CD4-positive, alpha-beta memory T cell (primary cell): Measurements from ENCODE around the gene AKAP7. TPM values are rescaled to one million over a fixed set of nuclear protein-coding genes. Genes with fewer than 3 reads are reported as not detected.
"Not testable (repeated sequence)": the region's sequence is repeated elsewhere in the genome, so short reads cannot be mapped to it uniquely, and the experiment has no call there.

Source experiments
- CTCF ChIA-PET: fragments of 350-600 bp; sonication (Branson Sonifier 250); formaldehyde crosslinking; loops from one replicate; lab custom pipeline; 2021; ENCODE audit warnings: inconsistent platforms; ENCODE audit not compliant: partially characterized antibody; lab: Charles Lee
- POLR2A ChIA-PET: fragments of 350-600 bp; sonication (Branson Sonifier 250); formaldehyde crosslinking; loops from one replicate; lab custom pipeline; 2021; ENCODE audit not compliant: partially characterized antibody; lab: Charles Lee
- DNase-seq, 5 donors: peaks; one replicate each; pipeline versions ENCODE4 v3.0.0 to v3.0.0-alpha.2; 2020 to 2022; ENCODE audit warnings: mixed read lengths in 1 of 5
- H3K27ac ChIP-seq: one replicate; pipeline ENCODE4 v1.7.0; 2013; ENCODE audit warnings: low read depth, low read length
- H3K27me3 ChIP-seq: 2 replicates; pipeline ENCODE4 v1.7.0; 2013; ENCODE audit warnings: mild to moderate bottlenecking, low read length, moderate library complexity; ENCODE audit not compliant: insufficient read depth
- H3K36me3 ChIP-seq: 2 replicates; pipeline ENCODE4 v1.7.0; 2013; ENCODE audit warnings: mild to moderate bottlenecking, low read length, moderate library complexity; ENCODE audit not compliant: insufficient read depth
- H3K4me1 ChIP-seq: 2 replicates; pipeline ENCODE4 v1.7.0; 2013; ENCODE audit warnings: mild to moderate bottlenecking, low read length, moderate library complexity; ENCODE audit not compliant: insufficient read depth
- H3K4me3 ChIP-seq, 2 donors: one replicate each; pipeline ENCODE4 v1.7.0; 2013; ENCODE audit warnings: low read length in 2 of 2, mild to moderate bottlenecking in 1 of 2
- H3K9me3 ChIP-seq, 2 donors: one replicate each; pipeline ENCODE4 v1.7.0; 2013; ENCODE audit warnings: low read length in 2 of 2, control low read depth in 1 of 2; ENCODE audit not compliant: control insufficient read depth in 1 of 2
- H3K27ac Mint-ChIP-seq, 7 donors: one replicate each; pipeline ENCODE4 v1.8.0; 2020 to 2021; ENCODE audit warnings: mixed read lengths in 7 of 7, mild to moderate bottlenecking in 6 of 7, inconsistent platforms in 3 of 7, moderate library complexity in 3 of 7
- H3K27me3 Mint-ChIP-seq, 2 donors: one replicate each; pipeline ENCODE4 v1.8.0; 2020 to 2021; ENCODE audit warnings: mixed read lengths in 2 of 2
- H3K36me3 Mint-ChIP-seq, 2 donors: one replicate each; pipeline ENCODE4 v1.8.0; 2020 to 2021; ENCODE audit warnings: mixed read lengths in 2 of 2, inconsistent platforms in 1 of 2, mild to moderate bottlenecking in 1 of 2
- H3K4me1 Mint-ChIP-seq, 4 donors: one replicate each; pipeline ENCODE4 v1.8.0; 2020 to 2021; ENCODE audit warnings: mixed read lengths in 4 of 4, mild to moderate bottlenecking in 1 of 4
- H3K4me3 Mint-ChIP-seq, 8 donors: one replicate each; pipeline ENCODE4 v1.8.0; 2020 to 2021; ENCODE audit warnings: mixed read lengths in 8 of 8, mild to moderate bottlenecking in 7 of 8, moderate library complexity in 6 of 8, inconsistent platforms in 3 of 8
- H3K9me3 Mint-ChIP-seq, 8 donors: one replicate each; pipeline ENCODE4 v1.8.0; 2020 to 2021; ENCODE audit warnings: mixed read lengths in 8 of 8, mild to moderate bottlenecking in 5 of 8, inconsistent platforms in 3 of 8, moderate library complexity in 1 of 8
- intact Hi-C: fragments of 100-400 bp; cut with micrococcal nuclease; formaldehyde crosslinking; loops from one replicate; pipeline ENCODE4 v1.15.1; 2023
- polyA plus RNA-seq, 2 donors: library from polyadenylated mRNA; unstranded; fragments of 300-500 nt; fragmentation: Illumina TruSeq; gene quantifications; one replicate each; pipeline ENCODE4 v1.2.3, GENCODE V29; 2021
- total RNA-seq, 2 experiments: library from RNA; stranded (reverse); gene quantifications; one replicate each; pipeline ENCODE4 v1.2.3, GENCODE V29; 2021

Gene AKAP7
- total and polyA plus RNA-seq, 4 experiments from 2014 or later, result 14.5 to 19.0 (median 15.8) TPM

GRCh38 chr6:131293472-131293911 is 158.2 kb downstream of the AKAP7 start:
- Mint-ChIP-seq H3K4me3 (no peak overlapping the region), H3K27ac (peak overlapping the region in 2 of 7 donors; percentile 22 to 53), H3K4me1 (peaks cover 16 to 21% (median 18%) of the 10 kb centered on the region in 4 donors), H3K9me3 (peaks cover 0 to 2% (median 0%) of the 10 kb centered on the region in 8 donors), H3K36me3 (peaks cover 0 to 10% of the 10 kb centered on the region in 2 donors), H3K27me3 (no peaks in the 10 kb centered on the region)
- DNase-seq, result no peak
- H3K27me3 ChIP-seq, result no peaks in the 10 kb centered on the region
- peaks cover 17% of the 10 kb centered on the region for H3K4me1 ChIP-seq
- ChIA-PET CTCF (interaction anchor here (1.6 kb wide), 1 partner anchor 12 kb away, joined by 5 read pairs; no protein-coding TSS in a partner anchor), POLR2A (interaction anchor here (0.9 to 2.0 kb wide), 2 partner anchors 12 to 94 kb away, joined by 3 to 6 read pairs; no protein-coding TSS in a partner anchor)
- no peak overlapping the region for H3K27ac ChIP-seq
- intact Hi-C loops, result no loop called here
- H3K9me3 ChIP-seq, result no peaks in the 10 kb centered on the region
- H3K4me3 ChIP-seq, result no peak overlapping the region
- H3K36me3 ChIP-seq, result no peaks in the 10 kb centered on the region

GRCh38 chr6:131295081-131295480 is 159.8 kb downstream of the AKAP7 start:
- CTCF ChIA-PET, result no interaction called here
- no peaks in the 10 kb centered on the region for H3K9me3 ChIP-seq
- H3K4me3 ChIP-seq, result no peak overlapping the region
- peaks cover 17% of the 10 kb centered on the region for H3K4me1 ChIP-seq
- POLR2A ChIA-PET, result no interaction called here
- intact Hi-C loops, result no loop called here
- H3K36me3 ChIP-seq, result no peaks in the 10 kb centered on the region
- peaks cover 0 to 7% of the 10 kb centered on the region in 2 donors for H3K36me3 Mint-ChIP-seq
- H3K27ac Mint-ChIP-seq, result peak overlapping the region in 2 of 7 donors; percentile 43 to 52
- DNase-seq, result no peak
- peaks cover 0 to 2% (median 0%) of the 10 kb centered on the region in 8 donors for H3K9me3 Mint-ChIP-seq
- H3K4me1 Mint-ChIP-seq, result peaks cover 16 to 21% (median 18%) of the 10 kb centered on the region in 4 donors
- H3K27ac ChIP-seq, result no peak overlapping the region
- no peaks in the 10 kb centered on the region for H3K27me3 ChIP-seq
- no peaks in the 10 kb centered on the region for H3K27me3 Mint-ChIP-seq
- no peak overlapping the region for H3K4me3 Mint-ChIP-seq

GRCh38 chr6:131300826-131301225 is 165.6 kb downstream of the AKAP7 start:
- H3K4me1 ChIP-seq, H3K9me3 ChIP-seq, H3K27me3 Mint-ChIP-seq, H3K4me3 ChIP-seq, H3K4me3 Mint-ChIP-seq, H3K27ac ChIP-seq, H3K9me3 Mint-ChIP-seq, H3K36me3 Mint-ChIP-seq, DNase-seq, H3K36me3 ChIP-seq, POLR2A ChIA-PET, H3K27me3 ChIP-seq, intact Hi-C loops, CTCF ChIA-PET: not testable (repeated sequence)
- Mint-ChIP-seq H3K4me1 (peaks cover 7 to 15% (median 11%) of the 10 kb centered on the region in 4 donors), H3K27ac (peak overlapping the region in 4 of 7 donors; percentile 5 to 49 (median 28))

GRCh38 chr6:131303338-131303930 is 168.2 kb downstream of the AKAP7 start:
- Histone ChIP-seq H3K4me3 (no peak overlapping the region), H3K27ac (no peak overlapping the region), H3K4me1 (no peaks in the 10 kb centered on the region), H3K27me3 (no peaks in the 10 kb centered on the region), H3K9me3 (no peaks in the 10 kb centered on the region), H3K36me3 (no peaks in the 10 kb centered on the region)
- ChIA-PET CTCF (interaction anchor here (1.1 kb wide), 1 partner anchor 120 kb away, joined by 6 read pairs; no protein-coding TSS in a partner anchor), POLR2A (no interaction called here)
- Mint-ChIP-seq H3K4me1 (peaks cover 6 to 12% (median 11%) of the 10 kb centered on the region in 4 donors), H3K9me3 (no peaks in the 10 kb centered on the region), H3K4me3 (no peak overlapping the region), H3K36me3 (peaks cover 0 to 2% of the 10 kb centered on the region in 2 donors), H3K27ac (peak overlapping the region in 3 of 7 donors; percentile 33 to 56 (median 38)), H3K27me3 (no peaks in the 10 kb centered on the region)
- no peak for DNase-seq
- intact Hi-C loops, result no loop called here

GRCh38 chr6:131305037-131305850 is 170.0 kb downstream of the AKAP7 start:
- POLR2A ChIA-PET, result interaction anchor here (0.8 kb wide), 1 partner anchor 23 kb away, joined by 3 read pairs; no protein-coding TSS in a partner anchor
- Mint-ChIP-seq H3K9me3 (peaks cover 0 to 13% (median 8%) of the 10 kb centered on the region in 8 donors), H3K27me3 (no peaks in the 10 kb centered on the region), H3K27ac (no peak overlapping the region), H3K36me3 (peaks cover 4 to 13% of the 10 kb centered on the region in 2 donors), H3K4me1 (peaks cover 6 to 12% (median 11%) of the 10 kb centered on the region in 4 donors), H3K4me3 (no peak overlapping the region)
- intact Hi-C loops, result no loop called here
- Histone ChIP-seq H3K27ac (no peak overlapping the region), H3K9me3 (no peaks in the 10 kb centered on the region), H3K4me1 (no peaks in the 10 kb centered on the region), H3K27me3 (no peaks in the 10 kb centered on the region), H3K36me3 (no peaks in the 10 kb centered on the region), H3K4me3 (no peak overlapping the region)
- DNase-seq, result no peak
- CTCF ChIA-PET, result no interaction called here

GRCh38 chr6:131309437-131309836 is 174.2 kb downstream of the AKAP7 start:
- H3K27me3 Mint-ChIP-seq, result no peaks in the 10 kb centered on the region

GRCh38 chr6:131314838-131315237 is 179.6 kb downstream of the AKAP7 start:
- ChIA-PET POLR2A (no interaction called here), CTCF (no interaction called here)
- peaks cover 0 to 29% (median 12%) of the 10 kb centered on the region in 8 donors for H3K9me3 Mint-ChIP-seq
- H3K27ac Mint-ChIP-seq, result no peak overlapping the region
- Histone ChIP-seq H3K4me3 (no peak overlapping the region), H3K36me3 (no peaks in the 10 kb centered on the region), H3K9me3 (no peaks in the 10 kb centered on the region), H3K27me3 (no peaks in the 10 kb centered on the region), H3K27ac (no peak overlapping the region), H3K4me1 (no peaks in the 10 kb centered on the region)
- intact Hi-C loops, result no loop called here
- H3K36me3 Mint-ChIP-seq, result peaks cover 7 to 28% of the 10 kb centered on the region in 2 donors
- H3K27me3 Mint-ChIP-seq, result no peaks in the 10 kb centered on the region
- H3K4me3 Mint-ChIP-seq, result no peak overlapping the region
- no peaks in the 10 kb centered on the region for H3K4me1 Mint-ChIP-seq
- no peak for DNase-seq

More at GRCh38 chr6:131309437-131309836, 174.2 kb downstream of the AKAP7 start:
- H3K4me3 Mint-ChIP-seq, result no peak overlapping the region
- DNase-seq, result no peak
- Histone ChIP-seq H3K27ac (no peak overlapping the region), H3K27me3 (no peaks in the 10 kb centered on the region), H3K9me3 (no peaks in the 10 kb centered on the region), H3K4me3 (no peak overlapping the region), H3K36me3 (no peaks in the 10 kb centered on the region), H3K4me1 (no peaks in the 10 kb centered on the region)
- H3K4me1 Mint-ChIP-seq, result no peaks in the 10 kb centered on the region
- ChIA-PET POLR2A (no interaction called here), CTCF (interaction anchor here (1.2 kb wide), 1 partner anchor 28 kb away, joined by 3 read pairs; no protein-coding TSS in a partner anchor)
- H3K27ac Mint-ChIP-seq, result no peak overlapping the region
- peaks cover 0 to 16% (median 10%) of the 10 kb centered on the region in 8 donors for H3K9me3 Mint-ChIP-seq
- intact Hi-C loops, result no loop called here
- peaks cover 4 to 17% of the 10 kb centered on the region in 2 donors for H3K36me3 Mint-ChIP-seq
